B cell (primary cell): Measurements from ENCODE around the gene HYAL1.

Experiments used
- EZH2 ChIP-seq: IDR thresholded peaks from 2 replicates; pipeline ENCODE4 v1.6.1; 2012; ENCODE audit warnings: borderline replicate concordance, low read depth, mild to moderate bottlenecking, moderate library complexity, low read length; ENCODE audit not compliant: insufficient read depth, poor library complexity, severe bottlenecking
- TF ChIP-seq, protein P1 (sequence below): fragments of 200-600 bp; IDR thresholded peaks from one replicate; pipeline ENCODE4 v1.8.0; 2022; ENCODE audit warnings: antibody characterized with exemption, mild to moderate bottlenecking

DNA sequence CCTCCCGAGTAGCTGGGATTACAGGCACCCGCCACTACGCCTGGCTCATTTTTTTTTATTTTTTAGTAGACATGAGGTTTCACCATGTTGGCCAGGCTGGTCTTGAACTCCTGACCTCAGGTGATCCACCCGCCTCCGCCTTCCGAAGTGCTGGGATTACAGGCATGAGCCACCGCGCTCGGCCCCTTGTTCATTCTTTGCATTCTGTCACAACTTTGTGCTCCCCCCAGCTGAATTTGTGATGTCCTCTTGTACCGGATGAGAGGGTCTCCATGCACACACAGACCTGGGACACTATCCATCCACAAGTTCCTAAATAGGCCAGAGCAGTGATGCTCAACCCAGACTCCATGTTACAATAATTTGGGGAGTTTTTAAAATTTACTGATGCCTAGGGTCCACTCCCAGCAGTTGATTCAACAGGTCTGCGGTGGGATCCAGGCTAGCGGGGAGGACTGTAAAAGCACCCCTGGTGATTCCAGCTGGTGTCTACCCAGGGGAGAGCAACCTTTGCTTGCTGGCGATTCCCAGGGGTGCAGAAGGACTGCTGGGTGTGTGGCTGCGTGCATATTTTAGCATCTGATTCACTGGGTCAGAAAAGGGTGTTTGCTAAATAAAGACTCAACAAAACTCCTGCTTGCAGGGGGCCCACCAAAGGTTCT lies 36.2 kb upstream of the HYAL1 start:
- TF ChIP-seq, protein P1, sequence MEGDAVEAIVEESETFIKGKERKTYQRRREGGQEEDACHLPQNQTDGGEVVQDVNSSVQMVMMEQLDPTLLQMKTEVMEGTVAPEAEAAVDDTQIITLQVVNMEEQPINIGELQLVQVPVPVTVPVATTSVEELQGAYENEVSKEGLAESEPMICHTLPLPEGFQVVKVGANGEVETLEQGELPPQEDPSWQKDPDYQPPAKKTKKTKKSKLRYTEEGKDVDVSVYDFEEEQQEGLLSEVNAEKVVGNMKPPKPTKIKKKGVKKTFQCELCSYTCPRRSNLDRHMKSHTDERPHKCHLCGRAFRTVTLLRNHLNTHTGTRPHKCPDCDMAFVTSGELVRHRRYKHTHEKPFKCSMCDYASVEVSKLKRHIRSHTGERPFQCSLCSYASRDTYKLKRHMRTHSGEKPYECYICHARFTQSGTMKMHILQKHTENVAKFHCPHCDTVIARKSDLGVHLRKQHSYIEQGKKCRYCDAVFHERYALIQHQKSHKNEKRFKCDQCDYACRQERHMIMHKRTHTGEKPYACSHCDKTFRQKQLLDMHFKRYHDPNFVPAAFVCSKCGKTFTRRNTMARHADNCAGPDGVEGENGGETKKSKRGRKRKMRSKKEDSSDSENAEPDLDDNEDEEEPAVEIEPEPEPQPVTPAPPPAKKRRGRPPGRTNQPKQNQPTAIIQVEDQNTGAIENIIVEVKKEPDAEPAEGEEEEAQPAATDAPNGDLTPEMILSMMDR, result no peak
- no peak for TF ChIP-seq EZH2
